Ascending aorta (tissue), 2 donors: Measurements from ENCODE around the gene CFAP119. TPM values are rescaled to one million over a fixed set of nuclear protein-coding genes. Genes with fewer than 3 reads are reported as not detected.

ENCODE experiments used
- DNase-seq, 2 donors: peaks; one replicate each; pipeline ENCODE4 v3.0.0-alpha.2; 2019; ENCODE audit warnings: low spot score in 2 of 2
- H3K27ac ChIP-seq, 2 donors: fragments of 200-600 bp; sonication (generic); one replicate each; pipeline ENCODE4 v1.5.1; 2016 to 2017; ENCODE audit warnings: mild to moderate bottlenecking in 1 of 2
- H3K27me3 ChIP-seq: fragments of 200-600 bp; sonication (generic); one replicate; pipeline ENCODE4 v1.5.1; 2017
- H3K36me3 ChIP-seq, 2 donors: fragments of 200-600 bp; sonication (generic); one replicate each; pipeline ENCODE4 v1.5.1; 2016
- H3K4me1 ChIP-seq, 2 donors: fragments of 200-600 bp; sonication (generic); one replicate each; pipeline ENCODE4 v1.5.1; 2016 to 2017; ENCODE audit warnings: mild to moderate bottlenecking in 1 of 2
- H3K4me3 ChIP-seq, 2 donors: fragments of 200-600 bp; sonication (generic); one replicate each; pipeline ENCODE4 v1.5.1; 2016 to 2017; ENCODE audit warnings: mild to moderate bottlenecking in 1 of 2
- H3K9me3 ChIP-seq, 2 donors: fragments of 200-600 bp; sonication (generic); one replicate each; pipeline ENCODE4 v1.5.1; 2016
- intact Hi-C: fragments of 100-400 bp; cut with DNase I; formaldehyde crosslinking; loops from one replicate; pipeline ENCODE4 v1.15.1; 2023
- total RNA-seq: library from RNA; depleted of rRNA; stranded (reverse); fragments of >200 nt; gene quantifications from one replicate; pipeline ENCODE4 v1.1.0, GENCODE V29; 2016
- TF ChIP-seq, protein P1 (sequence below), 3 experiments: fragments of 200-600 bp in 2 of 3; fragments of 450-650 bp in 1 of 3; sonication (generic) in 2 of 3; IDR thresholded peaks; one replicate each; pipeline ENCODE4 v1.5.1; 2016 to 2019; ENCODE audit warnings: antibody characterized with exemption in 3 of 3, mild to moderate bottlenecking in 1 of 3, moderate library complexity in 1 of 3

Gene CFAP119
- total RNA-seq, 1 donor from 2014 or later = not detected

- H3K9me3 ChIP-seq = no peaks in the 10 kb centered on the region
- DNase-seq = no peak
- no peak overlapping the region for H3K27ac ChIP-seq
- H3K4me1 ChIP-seq = peaks cover 4 to 7% of the 10 kb centered on the region in 2 donors
- intact Hi-C loops = no loop called here
- no peak overlapping the region for H3K4me3 ChIP-seq
- peaks cover 27 to 30% of the 10 kb centered on the region in 2 donors for H3K36me3 ChIP-seq
- TF ChIP-seq, protein P1, sequence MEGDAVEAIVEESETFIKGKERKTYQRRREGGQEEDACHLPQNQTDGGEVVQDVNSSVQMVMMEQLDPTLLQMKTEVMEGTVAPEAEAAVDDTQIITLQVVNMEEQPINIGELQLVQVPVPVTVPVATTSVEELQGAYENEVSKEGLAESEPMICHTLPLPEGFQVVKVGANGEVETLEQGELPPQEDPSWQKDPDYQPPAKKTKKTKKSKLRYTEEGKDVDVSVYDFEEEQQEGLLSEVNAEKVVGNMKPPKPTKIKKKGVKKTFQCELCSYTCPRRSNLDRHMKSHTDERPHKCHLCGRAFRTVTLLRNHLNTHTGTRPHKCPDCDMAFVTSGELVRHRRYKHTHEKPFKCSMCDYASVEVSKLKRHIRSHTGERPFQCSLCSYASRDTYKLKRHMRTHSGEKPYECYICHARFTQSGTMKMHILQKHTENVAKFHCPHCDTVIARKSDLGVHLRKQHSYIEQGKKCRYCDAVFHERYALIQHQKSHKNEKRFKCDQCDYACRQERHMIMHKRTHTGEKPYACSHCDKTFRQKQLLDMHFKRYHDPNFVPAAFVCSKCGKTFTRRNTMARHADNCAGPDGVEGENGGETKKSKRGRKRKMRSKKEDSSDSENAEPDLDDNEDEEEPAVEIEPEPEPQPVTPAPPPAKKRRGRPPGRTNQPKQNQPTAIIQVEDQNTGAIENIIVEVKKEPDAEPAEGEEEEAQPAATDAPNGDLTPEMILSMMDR (IDR thresholded peaks at IDR 0.05) = no peak
- no peaks in the 10 kb centered on the region for H3K27me3 ChIP-seq
Observed at GRCh38 chr16:30783280-30784109, 21.6 kb upstream of the CFAP119 start.

DNA sequence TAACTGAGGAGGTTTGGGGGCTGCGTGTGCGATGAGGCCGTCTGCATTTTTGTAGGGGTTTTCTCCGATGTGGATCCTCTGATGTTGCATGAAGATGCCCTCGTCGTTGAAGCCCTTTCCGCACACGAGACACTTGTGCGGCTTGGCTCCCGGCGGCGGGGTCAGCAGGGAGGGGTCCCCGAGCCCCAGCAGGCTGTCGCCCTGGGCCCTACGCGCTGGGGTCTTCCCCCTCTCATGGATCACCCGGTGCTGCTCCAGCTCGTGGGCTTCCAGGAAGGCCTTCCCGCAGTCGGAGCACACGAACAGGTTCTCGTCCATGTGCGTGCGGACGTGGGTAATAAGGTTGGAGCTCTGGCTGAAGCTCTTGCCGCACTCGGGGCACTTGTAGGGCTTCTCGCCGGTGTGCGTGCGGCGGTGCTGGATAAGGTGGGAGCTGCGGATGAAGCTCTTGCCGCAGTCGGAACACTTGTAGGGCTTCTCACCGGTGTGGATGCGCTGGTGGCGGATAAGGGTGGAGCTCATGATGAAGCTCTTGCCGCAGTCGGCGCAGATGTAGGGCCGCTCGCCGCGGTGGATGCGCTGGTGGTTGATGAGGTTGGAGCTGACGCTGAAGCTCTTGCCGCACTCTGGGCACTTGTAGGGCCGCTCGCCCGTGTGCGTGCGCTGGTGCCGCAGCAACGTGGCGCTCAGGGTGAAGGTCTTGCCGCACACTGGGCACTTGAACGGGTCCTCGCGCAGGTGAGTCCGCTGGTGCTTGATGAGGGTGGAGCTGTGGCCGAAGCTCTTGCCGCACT, 20.8 kb upstream of the CFAP119 start:
- DNase-seq = no peak
- H3K27ac ChIP-seq = no peak overlapping the region
- H3K9me3 ChIP-seq = no peaks in the 10 kb centered on the region
- TF ChIP-seq, protein P1 (IDR thresholded peaks at IDR 0.05) = no peak
- no peaks in the 10 kb centered on the region for H3K27me3 ChIP-seq
- peaks cover 4 to 7% of the 10 kb centered on the region in 2 donors for H3K4me1 ChIP-seq
- no peak overlapping the region for H3K4me3 ChIP-seq
- H3K36me3 ChIP-seq = peaks cover 27 to 30% of the 10 kb centered on the region in 2 donors
- intact Hi-C loops = no loop called here

- TF ChIP-seq, protein P1 (IDR thresholded peaks at IDR 0.05) = no peak
- Histone ChIP-seq H3K27ac (no peak overlapping the region), H3K4me1 (peaks cover 0 to 7% of the 10 kb centered on the region in 2 donors), H3K4me3 (no peak overlapping the region), H3K9me3 (no peaks in the 10 kb centered on the region), H3K27me3 (no peaks in the 10 kb centered on the region), H3K36me3 (peaks cover 27 to 30% of the 10 kb centered on the region in 2 donors)
- intact Hi-C loops = no loop called here
- no peak for DNase-seq
Observed at GRCh38 chr16:30780549-30780948, 18.7 kb upstream of the CFAP119 start.

GRCh38 chr16:30780021-30780420, 18.2 kb upstream of the CFAP119 start:
- DNase-seq = no peak
- Histone ChIP-seq H3K36me3 (peaks cover 27 to 30% of the 10 kb centered on the region in 2 donors), H3K9me3 (no peaks in the 10 kb centered on the region), H3K4me3 (no peak overlapping the region), H3K4me1 (peaks cover under 1 to 8% of the 10 kb centered on the region in 2 donors), H3K27ac (no peak overlapping the region), H3K27me3 (no peaks in the 10 kb centered on the region)
- intact Hi-C loops = no loop called here
- TF ChIP-seq, protein P1 (IDR thresholded peaks at IDR 0.05) = no peak

DNA sequence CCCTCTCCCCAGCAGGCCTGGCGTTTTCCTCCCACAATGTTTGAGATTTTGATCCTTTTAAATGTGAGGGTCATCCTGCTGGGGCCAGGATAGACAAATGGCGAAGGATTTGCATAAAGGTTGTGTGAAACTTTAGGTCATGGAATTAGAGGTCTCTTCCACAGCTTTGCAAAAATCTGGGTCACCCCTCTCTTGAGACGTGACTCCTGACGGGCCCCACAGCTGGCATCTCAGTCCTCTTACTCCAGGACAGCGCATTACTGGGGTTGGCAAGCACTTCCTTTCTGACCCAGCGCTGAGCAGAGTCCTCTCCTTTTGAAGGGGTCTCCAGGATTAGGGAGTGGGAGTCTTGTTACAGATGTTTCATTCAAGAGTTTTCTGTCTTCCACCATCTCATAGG, 17.7 kb upstream of the CFAP119 start:
- Histone ChIP-seq H3K4me3 (no peak overlapping the region), H3K9me3 (no peaks in the 10 kb centered on the region), H3K4me1 (peaks cover 2 to 12% of the 10 kb centered on the region in 2 donors), H3K27me3 (no peaks in the 10 kb centered on the region), H3K36me3 (peaks cover 27 to 30% of the 10 kb centered on the region in 2 donors), H3K27ac (no peak overlapping the region)
- no peak for DNase-seq
- TF ChIP-seq, protein P1 (IDR thresholded peaks at IDR 0.05) = no peak
- intact Hi-C loops = loop anchor here (5.0 kb wide), 1 partner anchor 33 kb away; no protein-coding TSS in a partner anchor
